Uterus (tissue), 2 donors: Measurements from ENCODE around the gene FBXW7.

Experiments
- CTCF ChIP-seq, 4 experiments: fragments of 200-600 bp in 2 of 4; fragments of 450-650 bp in 2 of 4; sonication (generic) in 2 of 4; IDR thresholded peaks; one replicate each; pipeline ENCODE4 v1.5.1; 2016 to 2019; ENCODE audit warnings: antibody characterized with exemption in 4 of 4, mild to moderate bottlenecking in 2 of 4, moderate library complexity in 1 of 4
- POLR2A ChIP-seq, 2 donors: fragments of 450-650 bp; IDR thresholded peaks; one replicate each; pipeline ENCODE4 v1.6.1; 2016; ENCODE audit warnings: antibody characterized with exemption in 2 of 2, mild to moderate bottlenecking in 1 of 2, moderate library complexity in 1 of 2

GRCh38 chr4:152419809-152420208 lies 116.1 kb downstream of the FBXW7 start:
- TF ChIP-seq CTCF (IDR thresholded peaks at IDR 0.05) = no peak
- TF ChIP-seq POLR2A (IDR thresholded peaks at IDR 0.05) = no peak
